Epithelial cell of proximal tubule (primary cell): ENCODE data around the gene C4A. TPM values are rescaled to one million over a fixed set of nuclear protein-coding genes. Genes with fewer than 3 reads are reported as not detected.
"Not testable (repeated sequence)": the region's sequence is repeated elsewhere in the genome, so short reads cannot be mapped to it uniquely, and the experiment has no call there.

Source experiments
- DNase-seq: peaks from one replicate; pipeline ENCODE4 v3.0.0-alpha.2; 2011; ENCODE audit warnings: low read depth
- H3K4me3 ChIP-seq: 2 replicates; pipeline ENCODE4 v1.5.1; 2011; ENCODE audit warnings: low read depth, mild to moderate bottlenecking, low read length
- total RNA-seq: library from RNA; depleted of rRNA; stranded (reverse); fragments of >200 nt; gene quantifications from 2 replicates; pipeline ENCODE4 v1.2.3, GENCODE V29; 2015

C4A gene
- total RNA-seq, 1 donor from 2014 or later = 1.6 TPM

- DNase-seq, H3K4me3 ChIP-seq: not testable (repeated sequence)
Observed at GRCh38 chr6:32002546-32003268, 20.9 kb downstream of the C4A start.

DNA sequence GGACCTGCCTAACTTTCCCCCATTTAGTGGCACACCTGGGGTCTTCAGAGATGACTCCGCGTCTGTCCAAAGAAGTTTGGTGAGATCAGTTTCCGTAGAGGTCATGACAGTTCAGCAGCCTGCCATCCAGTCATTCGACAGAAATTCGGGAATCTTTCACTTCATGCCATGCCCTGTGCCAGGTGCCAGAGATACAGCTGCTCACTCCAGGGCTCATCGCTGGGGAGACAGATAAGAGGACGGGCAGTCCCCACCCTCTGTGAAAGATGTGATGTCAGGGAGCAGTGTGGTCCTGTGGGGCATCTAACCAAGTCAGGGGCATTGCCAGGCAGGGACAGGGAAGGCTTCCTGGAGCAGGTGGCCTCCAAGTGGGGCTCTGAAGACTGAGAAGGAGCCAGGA, 21.4 kb downstream of the C4A start:
- not testable (repeated sequence) for DNase-seq, H3K4me3 ChIP-seq

- not testable (repeated sequence) for DNase-seq, H3K4me3 ChIP-seq
Observed at GRCh38 chr6:32004393-32004792, 22.5 kb downstream of the C4A start.

DNA sequence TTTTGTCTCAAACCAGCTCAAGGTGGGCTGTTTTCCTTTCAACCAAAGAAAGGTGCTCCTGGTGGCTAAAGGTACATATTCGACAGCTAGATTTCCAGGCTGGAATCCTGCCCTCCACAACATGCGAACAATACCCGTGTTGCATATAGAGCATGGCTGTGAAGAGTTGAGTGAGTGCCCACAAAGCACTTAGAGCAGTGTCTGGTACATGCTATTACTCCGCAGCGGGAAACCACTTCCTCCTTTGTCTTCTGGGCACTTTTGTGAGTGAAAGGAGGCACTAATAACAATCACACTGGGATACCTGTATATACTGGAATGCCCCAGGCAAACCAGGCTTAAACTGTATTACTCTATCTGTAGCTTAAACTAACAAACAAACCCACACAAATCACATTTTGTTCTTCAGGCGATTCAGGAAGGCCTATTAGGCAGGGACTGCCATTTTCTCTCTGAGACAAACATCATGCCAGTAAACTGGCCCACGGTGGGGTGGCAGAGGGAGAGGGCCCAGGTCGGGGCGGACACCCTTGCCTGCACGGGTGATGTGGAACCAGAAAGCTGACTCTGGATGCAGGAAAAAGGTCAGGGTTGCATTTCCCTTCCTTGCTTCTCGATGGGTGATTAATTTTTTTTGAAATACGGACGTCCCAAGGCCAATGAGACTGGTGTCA, 23.1 kb downstream of the C4A start:
- DNase-seq, H3K4me3 ChIP-seq: not testable (repeated sequence)

GRCh38 chr6:32005538-32005880, 23.7 kb downstream of the C4A start:
- not testable (repeated sequence) for DNase-seq, H3K4me3 ChIP-seq

- not testable (repeated sequence) for DNase-seq, H3K4me3 ChIP-seq
Observed at GRCh38 chr6:32005991-32006529, 24.2 kb downstream of the C4A start.

DNA sequence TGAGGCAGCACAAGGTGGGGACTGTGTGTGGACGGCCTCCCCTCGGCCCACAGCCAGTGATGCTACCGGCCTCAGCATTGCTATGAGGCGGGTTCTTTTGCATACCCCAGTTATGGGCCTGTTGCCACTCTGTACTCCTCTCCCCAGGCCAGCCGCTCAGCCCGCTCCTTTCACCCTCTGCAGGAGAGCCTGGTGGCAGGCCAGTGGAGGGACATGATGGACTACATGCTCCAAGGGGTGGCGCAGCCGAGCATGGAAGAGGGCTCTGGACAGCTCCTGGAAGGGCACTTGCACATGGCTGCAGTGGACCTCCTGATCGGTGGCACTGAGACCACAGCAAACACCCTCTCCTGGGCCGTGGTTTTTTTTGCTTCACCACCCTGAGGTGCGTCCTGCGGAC, 25.2 kb downstream of the C4A start:
- not testable (repeated sequence) for H3K4me3 ChIP-seq

DNA sequence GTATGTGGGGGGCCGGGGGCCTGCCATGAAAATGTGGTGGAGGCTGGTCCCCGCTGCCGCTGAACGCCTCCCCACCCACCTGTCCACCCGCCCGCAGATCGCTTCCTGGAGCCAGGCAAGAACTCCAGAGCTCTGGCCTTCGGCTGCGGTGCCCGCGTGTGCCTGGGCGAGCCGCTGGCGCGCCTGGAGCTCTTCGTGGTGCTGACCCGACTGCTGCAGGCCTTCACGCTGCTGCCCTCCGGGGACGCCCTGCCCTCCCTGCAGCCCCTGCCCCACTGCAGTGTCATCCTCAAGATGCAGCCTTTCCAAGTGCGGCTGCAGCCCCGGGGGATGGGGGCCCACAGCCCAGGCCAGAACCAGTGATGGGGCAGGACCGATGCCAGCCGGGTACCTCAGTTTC, 26.2 kb downstream of the C4A start:
- not testable (repeated sequence) for DNase-seq, H3K4me3 ChIP-seq

More for the DNA sequence above, 25.2 kb downstream of the C4A start:
- not testable (repeated sequence) for DNase-seq

- not testable (repeated sequence) for DNase-seq, H3K4me3 ChIP-seq
Observed at GRCh38 chr6:32008616-32009015, 26.8 kb downstream of the C4A start.

DNA sequence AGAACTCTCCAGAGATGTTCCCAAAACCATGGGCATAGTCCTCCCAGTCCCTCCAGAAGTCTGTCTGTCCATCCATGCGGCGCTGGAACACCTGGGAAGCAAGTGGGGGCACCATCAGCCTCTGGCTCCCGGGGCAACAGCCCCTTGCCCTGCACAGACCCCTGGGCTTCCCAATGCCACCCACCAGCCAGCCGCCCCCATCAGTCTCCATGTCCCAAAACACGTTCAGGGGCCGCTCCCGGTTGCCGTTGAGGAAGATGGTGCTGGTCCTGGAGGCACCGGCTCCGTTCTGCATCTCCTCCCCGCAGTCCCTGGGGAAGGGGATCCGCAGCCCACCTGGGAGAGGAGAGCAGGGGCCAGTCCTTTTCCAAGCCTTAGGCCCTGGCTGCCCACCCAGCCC, 27.7 kb downstream of the C4A start:
- not testable (repeated sequence) for DNase-seq, H3K4me3 ChIP-seq

GRCh38 chr6:32010856-32011530, 29.1 kb downstream of the C4A start:
- not testable (repeated sequence) for DNase-seq, H3K4me3 ChIP-seq

DNA sequence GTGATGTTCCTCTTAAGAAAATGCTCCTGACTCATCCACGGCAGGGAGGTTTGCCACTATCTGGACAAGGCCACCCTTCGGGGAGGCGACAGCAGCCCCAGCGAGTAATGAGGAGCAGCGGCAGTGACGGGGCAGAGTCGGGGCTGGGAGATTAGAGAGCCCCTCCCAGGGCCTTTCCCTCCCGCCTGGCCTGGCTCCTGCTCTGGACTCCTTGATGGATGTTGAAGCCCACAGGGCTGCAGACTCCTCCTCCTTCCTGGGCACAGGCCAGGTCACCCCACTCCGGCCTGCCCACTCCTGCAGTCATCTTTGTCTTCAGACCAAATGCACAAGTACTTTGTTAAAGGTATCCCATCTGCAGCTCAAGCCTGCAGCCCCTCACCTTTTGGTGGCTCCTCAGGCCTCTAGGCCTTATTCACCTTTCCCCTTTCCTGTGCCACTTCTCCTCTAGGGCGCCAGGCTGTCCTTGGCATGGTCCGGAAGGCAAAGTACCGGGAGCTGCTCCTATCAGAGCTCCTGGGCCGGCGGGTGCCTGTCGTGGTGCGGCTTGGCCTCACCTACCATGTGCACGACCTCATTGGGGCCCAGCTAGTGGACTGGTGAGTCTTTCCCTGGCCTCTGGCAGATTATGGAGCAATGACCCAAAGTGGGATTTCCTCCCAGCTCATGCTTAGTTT, 31.2 kb downstream of the C4A start:
- H3K4me3 ChIP-seq, DNase-seq: not testable (repeated sequence)

GRCh38 chr6:32013738-32014137, 31.9 kb downstream of the C4A start:
- H3K4me3 ChIP-seq, DNase-seq: not testable (repeated sequence)

- not testable (repeated sequence) for H3K4me3 ChIP-seq, DNase-seq
Observed at GRCh38 chr6:32014547-32014946, 32.7 kb downstream of the C4A start, which contains the start of gene C4B. Gene C4B (plus strand): TSS chr6:32014795. CDS start chr6:32014846, 51 bp downstream.

DNA sequence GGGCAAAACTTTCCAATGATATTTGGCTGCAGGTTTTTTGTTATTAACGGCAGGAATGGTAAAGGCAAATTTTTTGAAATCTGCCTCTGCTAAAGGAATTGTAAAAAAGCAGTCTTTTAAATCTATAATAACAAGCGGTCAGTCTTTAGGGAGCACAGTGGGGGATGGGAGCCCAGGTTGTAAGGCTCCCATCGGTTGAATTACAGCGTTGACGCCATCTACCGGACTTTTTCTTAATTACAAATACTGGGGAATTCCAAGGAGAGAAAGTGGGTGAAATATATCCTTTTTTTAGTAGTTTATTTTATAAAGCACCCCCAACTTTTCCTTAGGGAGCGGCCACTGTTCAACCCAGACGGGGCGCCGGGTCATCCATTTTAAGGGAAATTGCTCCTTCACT, 40.2 kb downstream of the C4A start:
- H3K4me3 ChIP-seq, DNase-seq: not testable (repeated sequence)

DNA sequence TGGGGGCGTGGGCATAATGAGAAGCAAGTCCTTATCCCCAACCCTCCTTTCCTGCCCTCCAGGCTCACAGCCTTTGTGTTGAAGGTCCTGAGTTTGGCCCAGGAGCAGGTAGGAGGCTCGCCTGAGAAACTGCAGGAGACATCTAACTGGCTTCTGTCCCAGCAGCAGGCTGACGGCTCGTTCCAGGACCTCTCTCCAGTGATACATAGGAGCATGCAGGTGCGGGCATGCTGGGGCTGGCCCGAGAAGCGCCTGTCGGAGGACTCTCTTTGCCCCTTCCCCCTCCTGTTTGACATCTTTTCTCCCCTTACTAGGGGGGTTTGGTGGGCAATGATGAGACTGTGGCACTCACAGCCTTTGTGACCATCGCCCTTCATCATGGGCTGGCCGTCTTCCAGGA, 46.8 kb downstream of the C4A start:
- DNase-seq, H3K4me3 ChIP-seq: not testable (repeated sequence)

DNA sequence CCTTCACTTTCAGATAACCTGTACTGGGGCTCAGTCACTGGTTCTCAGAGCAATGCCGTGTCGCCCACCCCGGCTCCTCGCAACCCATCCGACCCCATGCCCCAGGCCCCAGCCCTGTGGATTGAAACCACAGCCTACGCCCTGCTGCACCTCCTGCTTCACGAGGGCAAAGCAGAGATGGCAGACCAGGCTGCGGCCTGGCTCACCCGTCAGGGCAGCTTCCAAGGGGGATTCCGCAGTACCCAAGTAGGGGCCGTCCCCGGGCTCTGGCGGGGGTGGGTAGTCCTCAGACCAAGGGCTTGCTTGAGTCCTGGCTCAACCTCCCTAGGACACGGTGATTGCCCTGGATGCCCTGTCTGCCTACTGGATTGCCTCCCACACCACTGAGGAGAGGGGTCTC, 47.7 kb downstream of the C4A start:
- not testable (repeated sequence) for DNase-seq, H3K4me3 ChIP-seq

- H3K4me3 ChIP-seq, DNase-seq: not testable (repeated sequence)
Observed at GRCh38 chr6:32035283-32036013, 53.6 kb downstream of the C4A start.
